Measurements from ENCODE around the gene MCF2L. TPM values are rescaled to one million over a fixed set of nuclear protein-coding genes. Genes with fewer than 3 reads are reported as not detected.

The MCF2L gene
- total and polyA plus RNA-seq, 9 of the 15 experiments (the other 6 are each of a cell fraction or from before 2014, with no cell fraction given): 0.05 to 0.25 (median 0.18) TPM; not detected in 5

- Histone ChIP-seq H3K27me3 (ENCODE audit: control insufficient read depth in 2 of 2, insufficient read depth in 2 of 2, low read length in 2 of 2) (peaks cover 11 to 67% of the 10 kb centered on the region in 2 experiments; a peak in 3 of 5 replicates), H4K20me1 (replicated peaks; ENCODE audit: control insufficient read depth, insufficient read depth, low read length) (no peaks in the 10 kb centered on the region), H3K27ac (ENCODE audit: extremely low read depth, low read depth, low read length) (no peak overlapping the region), H3K4me2 (ENCODE audit: insufficient read depth, low read length) (no peak overlapping the region), H3K4me1 (replicated peaks in 1 of 2; ENCODE audit: control insufficient read depth in 2 of 2, insufficient read depth in 2 of 2, low read length in 2 of 2) (no peaks in the 10 kb centered on the region), H3K4me3 (no peak overlapping the region), H3K36me3 (ENCODE audit: control insufficient read depth, insufficient read depth, low read length) (no peaks in the 10 kb centered on the region), H3K9me1 (ENCODE audit: control insufficient read depth, insufficient read depth, low read length) (no peaks in the 10 kb centered on the region), H3K9ac (ENCODE audit: insufficient read depth in 1 of 2, low read depth in 2 of 2, low read length in 2 of 2) (no peak overlapping the region), H2AFZ (ENCODE audit: low read depth, low read length) (no peak overlapping the region), H3K79me2 (ENCODE audit: control insufficient read depth, insufficient read depth, low read length) (no peaks in the 10 kb centered on the region), H3K9me3 (replicated peaks; ENCODE audit: control insufficient read depth, insufficient read depth, low read depth, low read length) (no peaks in the 10 kb centered on the region)
- FAIRE-seq (no peak), DNase-seq (ENCODE audit: extremely low read depth in 1 of 4, low spot score in 3 of 4) (no peak), ATAC-seq (no peak)
- BruUV-seq (replicated peaks): no TSS peak
- intact Hi-C loops (cut with micrococcal nuclease) (no loop called here), in situ Hi-C loops (cut with MboI) (no loop called here)
- no peak for TF ChIP-seq TAF1 (IDR thresholded peaks at IDR 0.05; ENCODE audit: control insufficient read depth, extremely low read depth, insufficient read depth, low read length, severe bottlenecking)
- TF ChIP-seq ZNF133 (CRISPR knock-in tag; IDR thresholded peaks at IDR 0.05): no peak
- TF ChIP-seq SMC3 (conservative IDR thresholded peaks at IDR 0.05; ENCODE audit: insufficient read depth, low read depth, low read length): no peak
- no peak for TF ChIP-seq ZBTB7A (IDR thresholded peaks at IDR 0.05; ENCODE audit: borderline replicate concordance, control insufficient read depth, low read depth, low read length)
- TF ChIP-seq SMAD1 (IDR thresholded peaks at IDR 0.05; ENCODE audit: low read depth, low read length, partially characterized antibody): no peak
- no peak for TF ChIP-seq PTRF (tag; IDR thresholded peaks at IDR 0.05)
- TF ChIP-seq ZSCAN29 (IDR thresholded peaks at IDR 0.05): no peak
- TF ChIP-seq ADNP (tag; IDR thresholded peaks at IDR 0.05): no peak
- TF ChIP-seq SP1 (CRISPR knock-in tag; IDR thresholded peaks at IDR 0.05): no peak
- CTCF ChIA-PET (ENCODE audit: low intra/inter-chr PET ratio): no interaction called here
- POLR2A ChIA-PET: interaction anchor here (0.6 kb wide), 1 partner anchor 14 kb away, joined by 3 read pairs; no protein-coding TSS in a partner anchor
- WGBS (ENCODE audit: insufficient coverage, low coverage, missing lambda C conversion rate): 1% methylated on average over 9 of the region's 9 CpGs
These were observed 6.6 kb upstream of the MCF2L start for GRCh38 chr13:112962396-112962795.

Measured in K562 (cell line).